Measurements from ENCODE around the gene FAM107A. TPM values are rescaled to one million over a fixed set of nuclear protein-coding genes. Genes with fewer than 3 reads are reported as not detected.

The FAM107A gene
- total RNA-seq, 4 donors from 2014 or later, result 62.3 to 137 (median 83.3) TPM

DNA sequence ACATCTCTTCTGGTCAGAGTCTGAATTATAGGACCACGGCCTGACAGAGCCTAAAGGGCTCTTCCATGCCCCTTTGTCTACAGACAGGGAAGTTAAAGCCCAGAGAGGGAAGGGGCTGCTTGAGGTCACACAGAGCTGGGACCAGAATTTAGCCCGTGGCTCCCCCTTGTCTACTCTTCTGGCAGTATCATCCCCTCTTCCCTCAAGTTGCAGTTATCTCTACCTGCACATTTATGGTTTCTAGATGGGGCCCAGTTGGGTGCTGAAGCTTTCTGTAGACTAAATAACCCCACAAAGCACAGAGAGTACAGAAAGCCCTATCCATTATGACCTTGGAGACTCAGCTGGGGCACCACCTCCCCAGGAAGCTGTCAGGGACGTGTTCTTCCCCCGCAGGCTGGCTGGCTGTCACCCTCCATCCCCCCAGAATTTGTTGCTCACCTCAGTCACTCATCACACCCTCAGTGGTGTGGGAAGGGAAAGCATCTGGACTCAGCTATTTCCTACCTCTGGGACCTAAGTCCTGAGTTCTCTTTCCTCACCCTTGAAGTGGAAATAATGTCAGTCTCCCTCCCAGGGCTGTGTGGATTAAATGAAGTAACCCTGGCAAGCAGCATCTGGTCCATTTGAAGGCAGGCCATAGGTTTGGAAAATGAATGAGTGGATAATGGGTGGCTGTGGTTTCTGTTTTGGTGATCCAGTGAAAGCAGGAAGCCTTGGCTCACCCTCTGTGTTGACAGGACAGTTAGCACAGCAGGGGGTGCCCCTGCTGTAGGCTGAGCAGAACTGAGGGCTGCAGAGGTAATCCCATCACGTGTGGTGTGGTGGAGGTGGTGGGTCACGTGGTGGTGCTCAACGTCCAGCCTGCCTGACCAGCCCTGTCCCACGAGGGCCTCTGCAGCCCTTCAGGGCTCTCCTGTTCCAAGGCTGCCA, 56.5 kb downstream of the FAM107A start:
- intact Hi-C loops (cut with DNase I), result no loop called here

DNA sequence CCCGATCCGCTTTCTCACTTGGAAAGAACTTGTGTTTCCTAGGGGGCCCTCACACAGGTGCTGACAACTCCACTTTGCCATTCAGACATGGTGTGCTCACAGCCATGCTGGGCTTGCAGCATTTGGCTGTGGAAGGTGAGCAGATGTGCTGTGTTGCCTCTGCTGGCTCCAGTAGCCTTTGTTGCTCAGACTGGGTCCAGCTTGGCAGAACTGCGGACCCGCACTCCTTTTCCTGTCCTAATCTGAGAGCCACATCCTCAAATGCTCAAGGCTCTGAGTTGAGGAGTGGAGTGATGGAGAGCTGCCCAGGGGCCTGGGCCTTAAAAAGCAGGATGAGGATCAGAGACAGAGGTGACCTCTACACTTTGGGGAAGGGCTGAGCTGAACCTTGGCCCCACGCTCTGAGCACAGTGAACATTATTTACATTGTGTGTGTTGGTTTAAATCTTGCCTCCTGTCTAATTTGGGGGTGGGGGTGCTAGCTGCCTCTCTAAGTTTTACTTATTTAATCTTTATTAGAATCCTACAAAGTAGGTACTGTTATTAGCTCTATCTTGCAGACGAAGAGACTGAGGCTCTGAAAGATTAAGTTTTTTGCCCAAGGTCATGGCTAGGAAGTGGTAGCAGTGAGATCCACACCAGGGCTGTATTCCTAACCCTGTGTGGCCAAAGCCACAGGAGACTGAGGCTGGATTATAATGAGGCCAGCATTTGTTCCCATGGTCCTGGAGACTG, 57.4 kb downstream of the FAM107A start:
- 88 to 94% methylated on average over 6 of the region's 6 CpGs for WGBS, 2 donors

More for the DNA sequence above, 56.5 kb downstream of the FAM107A start:
- no peak overlapping the region for H3K27ac ChIP-seq
- WGBS, 2 donors, result 61 to 71% methylated on average over 8 of the region's 8 CpGs
- H3K4me3 ChIP-seq (replicated peaks in 1 of 3), result no peak overlapping the region
- H3K27me3 ChIP-seq, result no peaks in the 10 kb centered on the region
- no peaks in the 10 kb centered on the region for H3K9me3 ChIP-seq
- peaks cover 14 to 36% of the 10 kb centered on the region in 2 donors for H3K36me3 ChIP-seq
- DNase-seq, result peak; percentile 19 to 44
- no peaks in the 10 kb centered on the region for H3K4me1 ChIP-seq
- TF ChIP-seq, protein P1, sequence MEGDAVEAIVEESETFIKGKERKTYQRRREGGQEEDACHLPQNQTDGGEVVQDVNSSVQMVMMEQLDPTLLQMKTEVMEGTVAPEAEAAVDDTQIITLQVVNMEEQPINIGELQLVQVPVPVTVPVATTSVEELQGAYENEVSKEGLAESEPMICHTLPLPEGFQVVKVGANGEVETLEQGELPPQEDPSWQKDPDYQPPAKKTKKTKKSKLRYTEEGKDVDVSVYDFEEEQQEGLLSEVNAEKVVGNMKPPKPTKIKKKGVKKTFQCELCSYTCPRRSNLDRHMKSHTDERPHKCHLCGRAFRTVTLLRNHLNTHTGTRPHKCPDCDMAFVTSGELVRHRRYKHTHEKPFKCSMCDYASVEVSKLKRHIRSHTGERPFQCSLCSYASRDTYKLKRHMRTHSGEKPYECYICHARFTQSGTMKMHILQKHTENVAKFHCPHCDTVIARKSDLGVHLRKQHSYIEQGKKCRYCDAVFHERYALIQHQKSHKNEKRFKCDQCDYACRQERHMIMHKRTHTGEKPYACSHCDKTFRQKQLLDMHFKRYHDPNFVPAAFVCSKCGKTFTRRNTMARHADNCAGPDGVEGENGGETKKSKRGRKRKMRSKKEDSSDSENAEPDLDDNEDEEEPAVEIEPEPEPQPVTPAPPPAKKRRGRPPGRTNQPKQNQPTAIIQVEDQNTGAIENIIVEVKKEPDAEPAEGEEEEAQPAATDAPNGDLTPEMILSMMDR (IDR thresholded peaks at IDR 0.05), result no peak
- no peak for TF ChIP-seq POLR2A (IDR thresholded peaks at IDR 0.05)

DNA sequence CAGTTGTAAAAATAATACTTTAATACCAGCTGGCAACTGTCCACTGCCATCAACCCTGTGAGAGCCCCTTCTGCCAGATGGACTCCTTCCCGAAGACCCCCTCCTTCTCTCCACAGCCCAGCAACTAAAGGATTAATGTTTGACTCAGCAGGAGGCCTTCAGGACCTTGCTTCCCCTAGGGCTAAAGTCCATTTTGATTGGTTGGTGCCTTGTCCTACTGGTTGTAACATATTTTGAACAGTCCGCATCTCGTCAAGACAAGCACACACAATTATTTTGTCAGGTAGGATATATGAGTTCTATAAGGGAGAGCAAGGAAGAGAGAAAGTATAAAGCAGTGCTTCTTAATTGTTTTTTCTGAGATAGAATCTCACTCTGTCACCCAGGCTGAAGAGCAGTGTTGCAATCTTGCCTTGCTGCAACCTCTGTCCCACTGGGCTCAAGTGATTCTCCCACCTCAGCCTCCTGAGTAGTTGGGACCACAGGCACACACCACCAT, 58.9 kb downstream of the FAM107A start:
- no peaks in the 10 kb centered on the region for H3K27me3 ChIP-seq
- no peaks in the 10 kb centered on the region for H3K4me1 ChIP-seq
- no peak overlapping the region for H3K4me3 ChIP-seq (replicated peaks in 1 of 3)
- no peak for TF ChIP-seq POLR2A (IDR thresholded peaks at IDR 0.05)
- TF ChIP-seq, protein P1 (IDR thresholded peaks at IDR 0.05), result no peak
- DNase-seq, result no peak
- intact Hi-C loops (cut with DNase I), result no loop called here
- peaks cover 10 to 28% of the 10 kb centered on the region in 2 donors for H3K36me3 ChIP-seq
- no peaks in the 10 kb centered on the region for H3K9me3 ChIP-seq
- 59 to 79% methylated on average over 3 of the region's 3 CpGs for WGBS, 2 donors
- no peak overlapping the region for H3K27ac ChIP-seq

More for the DNA sequence above, 57.4 kb downstream of the FAM107A start:
- DNase-seq, result no peak
- H3K4me3 ChIP-seq (replicated peaks in 1 of 3), result no peak overlapping the region
- no peak overlapping the region for H3K27ac ChIP-seq
- TF ChIP-seq, protein P1 (IDR thresholded peaks at IDR 0.05), result no peak
- no peak for TF ChIP-seq POLR2A (IDR thresholded peaks at IDR 0.05)
- H3K4me1 ChIP-seq, result no peaks in the 10 kb centered on the region
- H3K9me3 ChIP-seq, result no peaks in the 10 kb centered on the region
- intact Hi-C loops (cut with DNase I), result no loop called here
- H3K36me3 ChIP-seq, result peaks cover 14 to 38% of the 10 kb centered on the region in 2 donors
- no peaks in the 10 kb centered on the region for H3K27me3 ChIP-seq

DNA sequence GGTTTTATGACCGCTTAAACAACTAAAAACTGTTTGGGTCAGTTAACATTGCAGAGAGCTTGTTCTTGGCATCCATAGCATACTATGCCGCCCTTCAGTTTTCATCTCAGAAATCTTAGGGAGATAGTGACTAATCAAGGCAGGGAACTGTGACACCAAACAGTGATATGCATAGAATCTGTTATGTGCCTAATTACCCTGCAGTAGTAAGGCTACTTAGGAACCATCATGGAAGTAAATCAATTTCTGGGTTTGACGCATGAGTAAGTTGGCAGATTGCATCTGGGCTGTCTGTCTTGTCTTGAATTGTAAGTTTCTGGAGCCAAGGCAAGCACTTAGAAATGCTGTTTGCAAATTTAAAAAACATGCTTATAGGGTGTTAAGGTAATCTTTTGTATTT, 62.8 kb downstream of the FAM107A start:
- WGBS, 2 donors, result 98 to 100% methylated on average over 3 of the region's 3 CpGs
- H3K9me3 ChIP-seq, result no peaks in the 10 kb centered on the region
- H3K4me1 ChIP-seq, result no peaks in the 10 kb centered on the region
- no peak for TF ChIP-seq POLR2A (IDR thresholded peaks at IDR 0.05)
- TF ChIP-seq, protein P1 (IDR thresholded peaks at IDR 0.05), result no peak
- no peak overlapping the region for H3K4me3 ChIP-seq (replicated peaks in 1 of 3)
- no peak for DNase-seq
- intact Hi-C loops (cut with DNase I), result no loop called here
- peaks cover 0 to 19% of the 10 kb centered on the region in 2 donors for H3K36me3 ChIP-seq
- H3K27ac ChIP-seq, result no peak overlapping the region
- no peaks in the 10 kb centered on the region for H3K27me3 ChIP-seq

Other genes starting within 250 kb of the FAM107A start
- 100 to 1,000 TPM in 3 of 4 donors, 10 to 100 TPM in 1; 98.6 to 139 (median 123) TPM for gene PXK, start 244.5 kb downstream of the FAM107A start, total RNA-seq
- 100 to 1,000 TPM in 1 of 4 donors, 10 to 100 TPM in 3; 51.5 to 139 (median 77.0) TPM for gene PDHB, start 143.6 kb downstream of the FAM107A start, total RNA-seq
- gene KCTD6, start 85.3 kb downstream of the FAM107A start, total RNA-seq, result 10 to 100 TPM; 16.6 to 33.6 (median 21.3) TPM
- 10 to 100 TPM; 17.8 to 62.2 (median 37.4) TPM for gene ACOX2, start 40.2 kb downstream of the FAM107A start, total RNA-seq
- under 1 TPM in 1 of 4 donors, not detected in 3; 0.67 TPM for gene FAM3D, start 89.4 kb upstream of the FAM107A start, total RNA-seq

All from thyroid gland (tissue), 4 donors.